A673 (cell line): ENCODE results near the gene CAPG. TPM values are rescaled to one million over a fixed set of nuclear protein-coding genes. Genes with fewer than 3 reads are reported as not detected.

Source experiments
- BruUV-seq: library from RNA; stranded (reverse); fragments of 400-500 nt; replicated peaks from 2 replicates; lab custom pipeline; 2021; lab: Mats Ljungman, UMichigan
- CTCF ChIA-PET: fragments of 300-600 bp; sonication (Branson Sonifier 250); formaldehyde crosslinking; loops from one replicate; lab custom pipeline; 2022; ENCODE audit warnings: antibody characterized with exemption; lab: Charles Lee
- POLR2A ChIA-PET: fragments of 300-600 bp; sonication (Branson Sonifier 250); formaldehyde crosslinking; loops from one replicate; lab custom pipeline; 2022; ENCODE audit warnings: antibody characterized with exemption; ENCODE audit not compliant: low non-redundant PET; lab: Charles Lee
- DNase-seq: peaks from one replicate; pipeline ENCODE4 v3.0.0-alpha.2; 2015; ENCODE audit warnings: low spot score
- H3K27ac ChIP-seq: fragments of 200-600 bp; sonication (generic); 2 replicates; pipeline ENCODE4 v1.5.1; 2016; ENCODE audit warnings: mixed run types, low read depth, mild to moderate bottlenecking, mixed read lengths, antibody characterized with exemption, low read length; ENCODE audit not compliant: poor library complexity, severe bottlenecking
- H3K27me3 ChIP-seq: fragments of 200-600 bp; sonication (generic); replicated peaks from 2 replicates; pipeline ENCODE4 v1.6.1; 2017; ENCODE audit warnings: mixed run types, low read depth, mild to moderate bottlenecking, mixed read lengths, antibody characterized with exemption, low read length; ENCODE audit not compliant: insufficient read depth, poor library complexity
- H3K36me3 ChIP-seq: fragments of 200-600 bp; sonication (generic); 2 replicates; pipeline ENCODE4 v1.6.1; 2016; ENCODE audit warnings: mixed run types, mild to moderate bottlenecking, mixed read lengths, antibody characterized with exemption, low read length; ENCODE audit not compliant: insufficient read depth, poor library complexity, severe bottlenecking
- H3K4me1 ChIP-seq: fragments of 200-600 bp; sonication (generic); 2 replicates; pipeline ENCODE4 v1.6.1; 2017; ENCODE audit warnings: mixed run types, mild to moderate bottlenecking, mixed read lengths, antibody characterized with exemption, low read length; ENCODE audit not compliant: insufficient read depth, poor library complexity, severe bottlenecking
- H3K4me3 ChIP-seq: fragments of 200-600 bp; sonication (generic); 2 replicates; pipeline ENCODE4 v1.5.1; 2016; ENCODE audit warnings: low read depth, mixed run types, mild to moderate bottlenecking, mixed read lengths, low read length; ENCODE audit not compliant: poor library complexity, severe bottlenecking
- H3K9me3 ChIP-seq: fragments of 200-600 bp; sonication (generic); 2 replicates; pipeline ENCODE4 v1.6.1; 2016; ENCODE audit warnings: mixed run types, low read depth, mild to moderate bottlenecking, mixed read lengths, antibody characterized with exemption, low read length; ENCODE audit not compliant: poor library complexity, severe bottlenecking
- EZH2 ChIP-seq: fragments of 200-600 bp; sonication (generic); IDR thresholded peaks from 2 replicates; pipeline ENCODE4 v1.6.1; 2017; ENCODE audit warnings: borderline replicate concordance, low read depth, mild to moderate bottlenecking, mixed read lengths, antibody characterized with exemption, low read length; ENCODE audit not compliant: poor library complexity, severe bottlenecking
- intact Hi-C: fragments of 100-400 bp; cut with micrococcal nuclease; formaldehyde crosslinking; loops from one replicate; pipeline ENCODE4 v1.10.0; 2022; ENCODE audit not compliant: unreplicated experiment
- total RNA-seq: library from RNA; stranded (reverse); gene quantifications from 2 replicates; pipeline ENCODE4 v1.2.3, GENCODE V29; 2021
- TF ChIP-seq, protein P1 (sequence below): fragments of 300-800, 200-600 bp; sonication (generic); conservative IDR thresholded peaks from 2 replicates; pipeline ENCODE4 v1.5.1; 2017; ENCODE audit warnings: low read depth, mild to moderate bottlenecking, antibody characterized with exemption, low read length, moderate library complexity, mixed read lengths

CAPG gene
- total RNA-seq, 1 experiment from 2014 or later: 156 TPM

DNA sequence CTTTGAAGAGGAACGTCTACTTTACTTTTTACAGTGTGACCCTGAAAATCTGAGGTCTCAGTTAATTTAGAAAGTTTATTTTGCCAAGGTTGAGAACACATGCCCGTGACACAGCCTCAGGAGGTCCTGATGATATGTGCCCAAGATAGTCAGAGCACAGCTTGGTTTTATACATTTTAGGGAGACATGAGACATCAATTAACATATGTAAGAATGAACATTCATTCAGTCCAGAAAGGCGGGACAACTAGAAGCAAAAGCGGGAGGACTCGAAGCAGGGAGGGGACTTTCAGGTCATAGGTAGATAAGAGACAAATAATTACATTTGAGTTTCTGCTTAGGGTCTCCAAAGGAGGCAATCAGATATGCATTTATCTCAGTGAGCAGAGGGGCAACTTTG lies 31.9 kb downstream of the CAPG start:
- Histone ChIP-seq H3K27ac (no peak overlapping the region), H3K9me3 (peaks cover 9% of the 10 kb centered on the region), H3K4me3 (no peak overlapping the region), H3K4me1 (no peaks in the 10 kb centered on the region), H3K27me3 (no peaks in the 10 kb centered on the region), H3K36me3 (peaks cover 10% of the 10 kb centered on the region)
- intact Hi-C loops: no loop called here
- POLR2A ChIA-PET: no interaction called here
- DNase-seq: no peak
- BruUV-seq: no TSS peak
- CTCF ChIA-PET: no interaction called here
- TF ChIP-seq EZH2: no peak
- TF ChIP-seq, protein P1, sequence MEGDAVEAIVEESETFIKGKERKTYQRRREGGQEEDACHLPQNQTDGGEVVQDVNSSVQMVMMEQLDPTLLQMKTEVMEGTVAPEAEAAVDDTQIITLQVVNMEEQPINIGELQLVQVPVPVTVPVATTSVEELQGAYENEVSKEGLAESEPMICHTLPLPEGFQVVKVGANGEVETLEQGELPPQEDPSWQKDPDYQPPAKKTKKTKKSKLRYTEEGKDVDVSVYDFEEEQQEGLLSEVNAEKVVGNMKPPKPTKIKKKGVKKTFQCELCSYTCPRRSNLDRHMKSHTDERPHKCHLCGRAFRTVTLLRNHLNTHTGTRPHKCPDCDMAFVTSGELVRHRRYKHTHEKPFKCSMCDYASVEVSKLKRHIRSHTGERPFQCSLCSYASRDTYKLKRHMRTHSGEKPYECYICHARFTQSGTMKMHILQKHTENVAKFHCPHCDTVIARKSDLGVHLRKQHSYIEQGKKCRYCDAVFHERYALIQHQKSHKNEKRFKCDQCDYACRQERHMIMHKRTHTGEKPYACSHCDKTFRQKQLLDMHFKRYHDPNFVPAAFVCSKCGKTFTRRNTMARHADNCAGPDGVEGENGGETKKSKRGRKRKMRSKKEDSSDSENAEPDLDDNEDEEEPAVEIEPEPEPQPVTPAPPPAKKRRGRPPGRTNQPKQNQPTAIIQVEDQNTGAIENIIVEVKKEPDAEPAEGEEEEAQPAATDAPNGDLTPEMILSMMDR: no peak

DNA sequence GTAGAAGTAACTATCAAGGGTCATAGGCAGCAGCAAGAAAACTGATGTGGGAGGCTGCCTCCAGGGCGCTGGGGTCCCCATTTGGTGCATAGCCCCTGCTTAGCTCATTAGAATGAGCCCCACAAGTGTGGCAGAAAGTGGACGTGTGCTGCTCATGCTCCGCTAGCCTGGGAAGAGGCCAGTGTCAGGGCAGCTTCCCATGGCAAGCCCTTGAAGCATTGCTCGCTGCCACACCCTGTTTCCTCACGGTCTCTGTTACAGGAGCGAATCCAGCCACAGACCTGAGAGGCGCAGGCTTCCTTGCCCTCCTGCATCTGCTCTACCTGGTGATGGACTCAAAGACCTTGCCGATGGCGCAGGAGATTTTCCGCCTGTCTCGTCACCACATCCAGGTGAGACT lies 33.1 kb downstream of the CAPG start:
- BruUV-seq: no TSS peak
- intact Hi-C loops: no loop called here
- Histone ChIP-seq H3K27ac (no peak overlapping the region), H3K4me3 (no peak overlapping the region), H3K4me1 (no peaks in the 10 kb centered on the region), H3K27me3 (no peaks in the 10 kb centered on the region), H3K9me3 (peaks cover 9% of the 10 kb centered on the region), H3K36me3 (peaks cover 10% of the 10 kb centered on the region)
- ChIA-PET POLR2A (no interaction called here), CTCF (no interaction called here)
- TF ChIP-seq, protein P1: no peak
- TF ChIP-seq EZH2: no peak
- DNase-seq: no peak

DNA sequence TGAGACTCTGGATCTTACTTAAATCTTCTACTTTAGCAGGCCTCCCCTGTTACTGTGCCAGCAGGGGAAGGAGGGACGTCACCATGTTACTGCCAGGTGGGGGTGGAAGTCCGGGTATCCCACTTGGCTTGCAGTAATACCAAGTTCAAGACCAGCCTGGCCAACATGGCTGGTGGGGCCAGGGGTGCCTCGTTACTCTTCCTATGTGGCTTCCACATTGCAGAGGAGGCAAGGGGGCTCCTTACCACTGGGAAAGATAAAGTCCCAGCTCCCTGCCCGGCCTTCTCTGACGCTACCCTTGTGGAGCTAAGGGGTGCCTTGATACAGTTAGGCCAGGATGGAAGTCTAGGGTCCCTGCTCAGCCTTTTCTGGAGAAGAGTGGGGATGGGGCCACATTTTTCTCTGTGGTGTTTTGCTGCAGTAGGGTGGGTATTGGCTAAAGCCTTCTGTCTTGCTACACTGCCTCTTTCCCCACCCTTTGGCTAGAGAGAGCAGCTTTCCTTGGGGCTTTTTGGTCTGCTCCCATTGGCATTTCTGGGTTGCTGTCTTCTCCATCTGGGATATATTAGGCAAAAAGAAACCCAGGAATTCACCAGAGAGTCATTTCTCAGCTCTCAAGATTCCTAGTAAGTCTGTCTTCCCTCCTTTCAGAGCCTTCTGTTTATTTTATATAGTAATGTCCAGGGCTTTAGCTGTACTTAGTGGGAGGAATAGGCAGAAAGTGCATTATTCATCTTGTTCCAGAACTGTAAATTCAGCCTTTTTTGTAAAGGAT lies 33.7 kb downstream of the CAPG start:
- peaks cover 10% of the 10 kb centered on the region for H3K36me3 ChIP-seq
- TF ChIP-seq EZH2: no peak
- TF ChIP-seq, protein P1: no peak
- ChIA-PET CTCF (no interaction called here), POLR2A (no interaction called here)
- no peak overlapping the region for H3K4me3 ChIP-seq
- H3K4me1 ChIP-seq: no peaks in the 10 kb centered on the region
- no peak overlapping the region for H3K27ac ChIP-seq
- BruUV-seq: no TSS peak
- no peak for DNase-seq
- peaks cover 9% of the 10 kb centered on the region for H3K9me3 ChIP-seq
- intact Hi-C loops: no loop called here
- no peaks in the 10 kb centered on the region for H3K27me3 ChIP-seq
